Measurements from ENCODE around the gene PGM2L1.

PGM2L1 gene

GRCh38 chr11:74306435-74307175 is 91.6 kb downstream of the PGM2L1 start:
- Histone ChIP-seq H3K4me2 (ENCODE audit: low read depth, low read length, poor library complexity, severe bottlenecking) (no peak overlapping the region), H3K9ac (ENCODE audit: low read depth, low read length, poor library complexity, severe bottlenecking) (no peak overlapping the region)
- TF ChIP-seq EZH2phosphoT487 (IDR thresholded peaks at IDR 0.05; ENCODE audit: borderline replicate concordance), result no peak
- TF ChIP-seq, protein P1, sequence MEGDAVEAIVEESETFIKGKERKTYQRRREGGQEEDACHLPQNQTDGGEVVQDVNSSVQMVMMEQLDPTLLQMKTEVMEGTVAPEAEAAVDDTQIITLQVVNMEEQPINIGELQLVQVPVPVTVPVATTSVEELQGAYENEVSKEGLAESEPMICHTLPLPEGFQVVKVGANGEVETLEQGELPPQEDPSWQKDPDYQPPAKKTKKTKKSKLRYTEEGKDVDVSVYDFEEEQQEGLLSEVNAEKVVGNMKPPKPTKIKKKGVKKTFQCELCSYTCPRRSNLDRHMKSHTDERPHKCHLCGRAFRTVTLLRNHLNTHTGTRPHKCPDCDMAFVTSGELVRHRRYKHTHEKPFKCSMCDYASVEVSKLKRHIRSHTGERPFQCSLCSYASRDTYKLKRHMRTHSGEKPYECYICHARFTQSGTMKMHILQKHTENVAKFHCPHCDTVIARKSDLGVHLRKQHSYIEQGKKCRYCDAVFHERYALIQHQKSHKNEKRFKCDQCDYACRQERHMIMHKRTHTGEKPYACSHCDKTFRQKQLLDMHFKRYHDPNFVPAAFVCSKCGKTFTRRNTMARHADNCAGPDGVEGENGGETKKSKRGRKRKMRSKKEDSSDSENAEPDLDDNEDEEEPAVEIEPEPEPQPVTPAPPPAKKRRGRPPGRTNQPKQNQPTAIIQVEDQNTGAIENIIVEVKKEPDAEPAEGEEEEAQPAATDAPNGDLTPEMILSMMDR (conservative IDR thresholded peaks at IDR 0.05; ENCODE audit: low read length), result no peak

DNA sequence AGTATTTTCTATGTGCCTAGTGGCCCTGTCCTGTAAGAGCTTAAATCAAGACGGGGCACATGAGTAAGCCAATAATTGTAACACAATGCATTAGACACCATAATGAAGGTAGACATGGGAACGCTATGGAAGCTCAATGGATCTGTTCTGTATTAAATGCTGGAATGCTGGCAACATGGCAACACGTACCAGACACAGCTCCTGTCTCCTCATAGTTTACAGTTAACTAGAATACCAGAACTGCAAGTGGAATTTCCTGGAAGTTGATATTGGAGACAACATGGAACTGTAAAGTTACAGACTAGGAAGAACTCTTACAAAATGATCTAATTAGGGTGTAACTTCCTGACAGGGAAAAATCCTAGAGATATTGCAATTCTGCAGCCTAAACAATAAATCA is 99.2 kb downstream of the PGM2L1 start:
- no peak overlapping the region for H2AFZ ChIP-seq (ENCODE audit: low read length)
- H3K36me3 ChIP-seq (ENCODE audit: insufficient read depth, low read length), result no peaks in the 10 kb centered on the region
- no peak overlapping the region for H3K9ac ChIP-seq (ENCODE audit: low read depth, low read length, poor library complexity, severe bottlenecking)
- H3F3A ChIP-seq (ENCODE audit: low read depth), result no peaks in the 10 kb centered on the region
- no peak for TF ChIP-seq EZH2phosphoT487 (IDR thresholded peaks at IDR 0.05; ENCODE audit: borderline replicate concordance)
- TF ChIP-seq, protein P1 (conservative IDR thresholded peaks at IDR 0.05; ENCODE audit: low read length), result no peak
- H3K4me2 ChIP-seq (ENCODE audit: low read depth, low read length, poor library complexity, severe bottlenecking), result no peak overlapping the region
- no peaks in the 10 kb centered on the region for H3K4me1 ChIP-seq (ENCODE audit: insufficient read depth, low read length, poor library complexity, severe bottlenecking)
- H3K9me2 ChIP-seq (replicated peaks; ENCODE audit: low read depth, low read length), result no peaks in the 10 kb centered on the region
- H4K20me1 ChIP-seq (ENCODE audit: insufficient read depth, low read length, poor library complexity, severe bottlenecking), result no peaks in the 10 kb centered on the region
- no peaks in the 10 kb centered on the region for H3K9me3 ChIP-seq (ENCODE audit: insufficient read depth, low read depth, low read length)
- H3K27me3 ChIP-seq (ENCODE audit: insufficient read depth, low read length, poor library complexity, severe bottlenecking), result no peaks in the 10 kb centered on the region
- no peak overlapping the region for H3K4me3 ChIP-seq (ENCODE audit: low read length, poor library complexity, severe bottlenecking)
- no peaks in the 10 kb centered on the region for H3K79me2 ChIP-seq (ENCODE audit: insufficient read depth, low read length)

More at GRCh38 chr11:74306435-74307175, 91.6 kb downstream of the PGM2L1 start:
- Histone ChIP-seq H3F3A (ENCODE audit: low read depth) (no peaks in the 10 kb centered on the region), H3K36me3 (ENCODE audit: insufficient read depth, low read length) (no peaks in the 10 kb centered on the region), H3K4me1 (ENCODE audit: insufficient read depth, low read length, poor library complexity, severe bottlenecking) (no peaks in the 10 kb centered on the region), H3K9me3 (ENCODE audit: insufficient read depth, low read depth, low read length) (no peaks in the 10 kb centered on the region), H3K9me2 (replicated peaks; ENCODE audit: low read depth, low read length) (no peaks in the 10 kb centered on the region), H3K79me2 (ENCODE audit: insufficient read depth, low read length) (no peaks in the 10 kb centered on the region), H3K4me3 (ENCODE audit: low read length, poor library complexity, severe bottlenecking) (no peak overlapping the region), H3K27me3 (ENCODE audit: insufficient read depth, low read length, poor library complexity, severe bottlenecking) (no peaks in the 10 kb centered on the region), H4K20me1 (ENCODE audit: insufficient read depth, low read length, poor library complexity, severe bottlenecking) (no peaks in the 10 kb centered on the region), H2AFZ (ENCODE audit: low read length) (no peak overlapping the region)

DNA sequence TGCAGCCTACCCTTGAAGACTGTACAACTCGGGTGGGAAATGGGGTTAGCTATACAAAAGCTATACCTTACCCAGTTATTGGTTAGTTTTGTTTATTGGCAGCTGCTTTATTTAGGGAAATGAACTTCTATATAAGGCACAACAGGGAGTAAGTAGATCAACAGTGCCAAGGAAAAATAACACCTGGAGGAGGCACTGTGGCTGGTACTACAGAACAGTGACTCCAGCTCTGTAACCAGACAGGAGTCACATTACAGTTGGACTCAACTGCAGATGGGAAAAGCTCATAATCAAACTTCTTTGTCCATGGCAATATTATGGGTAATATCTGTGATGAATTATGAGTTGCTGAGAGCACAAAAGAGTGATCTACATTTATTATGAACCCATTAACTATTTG is 100.7 kb downstream of the PGM2L1 start:
- no peak overlapping the region for H3K9ac ChIP-seq (ENCODE audit: low read depth, low read length, poor library complexity, severe bottlenecking)
- no peak for TF ChIP-seq EZH2phosphoT487 (IDR thresholded peaks at IDR 0.05; ENCODE audit: borderline replicate concordance)
- TF ChIP-seq, protein P1 (conservative IDR thresholded peaks at IDR 0.05; ENCODE audit: low read length), result no peak
- no peak overlapping the region for H3K4me3 ChIP-seq (ENCODE audit: low read length, poor library complexity, severe bottlenecking)

More for the DNA sequence above, 100.7 kb downstream of the PGM2L1 start:
- Histone ChIP-seq H3F3A (ENCODE audit: low read depth) (no peaks in the 10 kb centered on the region), H3K4me1 (ENCODE audit: insufficient read depth, low read length, poor library complexity, severe bottlenecking) (no peaks in the 10 kb centered on the region), H3K27me3 (ENCODE audit: insufficient read depth, low read length, poor library complexity, severe bottlenecking) (no peaks in the 10 kb centered on the region), H3K9me3 (ENCODE audit: insufficient read depth, low read depth, low read length) (no peaks in the 10 kb centered on the region), H3K9me2 (replicated peaks; ENCODE audit: low read depth, low read length) (no peaks in the 10 kb centered on the region), H2AFZ (ENCODE audit: low read length) (no peak overlapping the region), H3K4me2 (ENCODE audit: low read depth, low read length, poor library complexity, severe bottlenecking) (no peak overlapping the region), H3K36me3 (ENCODE audit: insufficient read depth, low read length) (no peaks in the 10 kb centered on the region), H3K79me2 (ENCODE audit: insufficient read depth, low read length) (no peaks in the 10 kb centered on the region), H4K20me1 (ENCODE audit: insufficient read depth, low read length, poor library complexity, severe bottlenecking) (no peaks in the 10 kb centered on the region)
